ENCODE data around the gene PNLDC1. TPM values are rescaled to one million over a fixed set of nuclear protein-coding genes. Genes with fewer than 3 reads are reported as not detected.
"Not testable (repeated sequence)": the region's sequence is repeated elsewhere in the genome, so short reads cannot be mapped to it uniquely, and the experiment has no call there.

Gene PNLDC1
- total RNA-seq, 4 donors from 2014 or later: not detected

DNA sequence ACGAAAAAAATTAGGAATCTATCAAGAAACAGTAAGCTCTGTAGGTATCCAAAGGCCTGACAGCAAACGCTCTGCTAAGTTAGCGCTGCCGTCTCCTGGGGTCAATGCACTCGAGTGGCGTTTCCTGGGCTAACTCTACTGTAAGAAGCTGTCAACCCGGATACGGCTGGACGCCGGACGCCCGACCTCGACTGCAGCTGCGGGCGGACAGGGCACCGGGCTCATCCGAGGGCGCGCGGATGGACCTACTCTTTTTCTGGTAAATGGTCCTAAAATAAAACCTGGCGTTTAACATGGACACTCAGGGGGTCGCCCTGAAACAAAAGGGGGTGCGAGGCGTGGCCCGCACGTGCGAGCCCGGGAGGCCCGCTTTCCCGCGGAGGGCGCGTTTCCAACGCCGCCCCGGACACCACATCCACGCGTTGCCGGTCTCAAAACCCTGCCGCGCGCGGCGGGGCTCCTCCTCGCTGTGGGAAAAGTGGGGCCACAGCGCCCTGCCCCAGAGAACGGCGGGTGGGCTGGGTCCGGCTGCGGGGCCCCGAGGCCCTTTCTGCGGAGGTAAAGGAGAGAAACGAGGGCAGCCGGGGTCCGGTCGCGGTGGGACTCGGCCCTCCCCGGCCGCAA, 11.2 kb upstream of the PNLDC1 start:
- H3K27me3 ChIP-seq: no peaks in the 10 kb centered on the region
- H3K36me3 ChIP-seq: peaks cover 0 to 48% (median 0%) of the 10 kb centered on the region in 3 donors
- peak overlapping the region; percentile 93 to 100 (median 96) for H3K27ac ChIP-seq
- peak; percentile 65 to 83 (median 75) for DNase-seq
- peak overlapping the region; percentile 82 to 100 (median 96) for H3K4me3 ChIP-seq
- no peak for TF ChIP-seq CTCF (IDR thresholded peaks at IDR 0.05)
- peak in 1 of 2 donors; percentile 14 for TF ChIP-seq POLR2A (IDR thresholded peaks at IDR 0.05)
- H3K9me3 ChIP-seq: no peaks in the 10 kb centered on the region
- H3K4me1 ChIP-seq: peaks cover 0 to 40% (median 13%) of the 10 kb centered on the region in 4 donors

DNA sequence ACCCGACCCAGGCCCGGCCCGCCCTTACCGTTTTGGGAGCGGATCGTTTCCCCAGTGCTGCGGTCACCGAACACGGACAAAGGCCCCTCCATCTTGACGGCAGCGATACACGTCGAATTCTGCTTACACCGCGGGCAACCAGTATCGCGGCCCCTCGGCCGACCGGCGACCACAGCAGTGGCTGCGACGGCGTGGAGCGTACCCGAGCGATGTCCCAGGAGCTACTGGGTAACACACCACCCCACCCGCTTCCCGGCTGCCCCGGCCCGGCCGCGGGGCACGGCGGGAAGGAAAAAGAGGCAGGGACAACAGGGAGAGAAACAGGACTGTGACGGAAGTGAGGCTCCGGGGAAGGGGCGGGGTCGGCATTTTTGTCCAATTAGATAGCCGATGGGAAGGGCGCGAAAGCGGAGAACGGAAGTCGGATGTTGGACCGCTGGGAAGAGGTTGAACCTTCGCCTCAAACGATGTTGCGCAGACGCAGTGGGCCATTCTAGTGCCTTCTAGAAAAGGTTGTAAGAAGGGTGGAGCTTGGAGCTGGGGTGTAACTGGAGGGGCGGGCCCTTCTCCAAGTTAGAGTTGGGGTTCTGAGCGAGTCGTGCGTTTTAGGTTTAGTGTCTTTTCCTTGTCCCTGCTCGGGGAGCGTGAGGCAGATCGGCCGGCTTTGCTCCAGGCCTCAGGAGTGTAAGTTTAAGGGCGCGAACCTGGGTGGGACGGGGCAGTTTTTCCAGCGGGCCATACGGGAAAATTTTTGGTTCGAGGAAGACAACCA, 10.5 kb upstream of the PNLDC1 start, which contains the start of gene TCP1:
Gene TCP1, minus strand, starts transcription at position 226 of the 772 bp plus-strand sequence. Its CDS starts 134 bp downstream, at position 92.
- H3K27me3 ChIP-seq: no peaks in the 10 kb centered on the region
- no peaks in the 10 kb centered on the region for H3K9me3 ChIP-seq
- peaks cover 0 to 40% (median 13%) of the 10 kb centered on the region in 4 donors for H3K4me1 ChIP-seq
- TF ChIP-seq CTCF (IDR thresholded peaks at IDR 0.05) (peak in 1 of 6 experiments; percentile 6), POLR2A (IDR thresholded peaks at IDR 0.05) (peak; percentile 92 to 96)
- peak; percentile 98 to 100 (median 99) for DNase-seq
- H3K36me3 ChIP-seq: peaks cover 0 to 41% (median 0%) of the 10 kb centered on the region in 3 donors
- peak within 1 kb of the TSS; percentile 93 to 100 (median 96) for H3K27ac ChIP-seq
- peak within 1 kb of the TSS; percentile 82 to 100 (median 96) for H3K4me3 ChIP-seq

DNA sequence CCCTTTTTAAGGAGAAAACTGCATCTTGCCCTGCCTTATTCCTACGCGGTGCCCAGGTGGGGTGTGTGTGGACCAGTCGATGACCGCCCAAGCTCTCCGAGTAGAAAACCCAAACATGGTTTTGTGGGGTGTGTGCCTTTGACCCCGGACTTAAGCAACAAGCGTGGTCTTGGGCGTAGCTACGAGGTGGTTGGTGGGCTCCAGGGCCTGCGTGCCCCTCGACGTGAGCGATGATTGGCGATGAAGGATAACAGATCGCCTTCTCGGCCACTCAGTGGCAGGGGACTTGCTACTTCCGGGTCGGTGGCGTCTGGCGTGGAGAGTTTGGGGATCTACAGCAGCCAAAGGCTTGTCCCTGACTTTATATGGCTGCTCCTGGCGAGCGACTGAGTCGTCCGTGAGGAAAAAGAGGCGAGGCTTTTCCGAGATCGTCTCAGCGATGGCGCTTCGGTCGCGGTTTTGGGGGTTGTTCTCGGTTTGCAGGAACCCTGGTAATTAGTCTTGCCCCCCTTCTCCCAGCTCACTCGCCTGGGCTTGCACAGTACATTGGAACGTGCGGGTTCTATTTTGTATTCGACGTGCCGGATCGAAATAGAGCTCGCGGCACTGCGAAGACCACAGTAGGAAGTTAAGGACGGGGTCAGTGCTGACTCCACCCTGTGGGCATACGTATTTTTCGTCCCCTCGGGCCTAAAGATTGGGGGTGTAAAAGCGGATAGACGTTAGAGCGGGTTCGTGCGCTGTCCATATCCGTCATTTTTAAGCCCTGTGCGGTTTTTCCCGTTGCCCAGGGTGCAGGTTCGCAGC, 9.7 kb upstream of the PNLDC1 start, which contains the start of gene MRPL18:
Gene MRPL18, plus strand, starts transcription at position 319 of the 807 bp plus-strand sequence. Its CDS starts 121 bp downstream, at position 440.
- TF ChIP-seq POLR2A (IDR thresholded peaks at IDR 0.05): peak; percentile 37 to 66
- peak in 1 of 6 experiments; percentile 13 for TF ChIP-seq CTCF (IDR thresholded peaks at IDR 0.05)
- H3K4me3 ChIP-seq: peak within 1 kb of the TSS; percentile 82 to 100 (median 96)
- H3K27me3 ChIP-seq: no peaks in the 10 kb centered on the region
- peak within 1 kb of the TSS; percentile 93 to 100 (median 96) for H3K27ac ChIP-seq
- H3K4me1 ChIP-seq: peaks cover 0 to 40% (median 13%) of the 10 kb centered on the region in 4 donors
- peak; percentile 92 to 97 (median 95) for DNase-seq
- H3K36me3 ChIP-seq: peaks cover 0 to 38% (median 0%) of the 10 kb centered on the region in 3 donors
- no peaks in the 10 kb centered on the region for H3K9me3 ChIP-seq

DNA sequence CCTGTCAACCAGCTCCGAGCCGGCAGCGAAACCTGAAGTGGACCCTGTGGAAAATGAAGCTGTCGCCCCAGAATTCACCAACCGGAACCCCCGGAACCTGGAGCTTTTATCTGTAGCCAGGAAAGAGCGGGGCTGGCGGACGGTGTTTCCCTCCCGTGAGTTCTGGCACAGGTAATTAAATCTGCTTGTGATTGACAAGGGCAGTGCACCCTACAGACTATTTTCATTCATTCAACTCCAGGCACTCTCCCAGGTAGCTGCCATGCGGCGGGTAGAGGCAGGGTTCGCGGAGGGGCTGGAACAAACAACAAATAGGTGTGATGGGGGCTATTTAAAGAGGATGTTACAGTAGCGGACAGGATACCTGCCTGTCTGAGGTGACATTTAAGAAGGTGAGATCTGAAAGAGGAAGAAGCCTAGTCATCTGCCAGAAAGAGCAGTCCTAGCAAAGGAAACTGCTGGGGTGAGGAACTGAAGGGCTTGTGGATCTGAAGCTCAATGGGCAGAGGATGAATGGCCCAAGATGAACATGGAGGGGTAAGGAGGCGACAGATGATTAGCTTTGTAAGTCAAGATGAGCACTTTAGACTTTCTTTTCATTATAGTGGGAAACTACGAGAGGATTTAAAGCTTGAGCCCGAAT, 9.0 kb upstream of the PNLDC1 start:
- Histone ChIP-seq H3K9me3 (no peaks in the 10 kb centered on the region), H3K27me3 (no peaks in the 10 kb centered on the region), H3K36me3 (peaks cover 0 to 31% (median 0%) of the 10 kb centered on the region in 3 donors), H3K27ac (peak overlapping the region; percentile 93 to 100 (median 96)), H3K4me1 (peaks cover 0 to 40% (median 13%) of the 10 kb centered on the region in 4 donors), H3K4me3 (peak overlapping the region; percentile 82 to 100 (median 96))
- DNase-seq: peak in 1 of 3 donors; percentile 22
- TF ChIP-seq POLR2A (IDR thresholded peaks at IDR 0.05): no peak
- TF ChIP-seq CTCF (IDR thresholded peaks at IDR 0.05): no peak

DNA sequence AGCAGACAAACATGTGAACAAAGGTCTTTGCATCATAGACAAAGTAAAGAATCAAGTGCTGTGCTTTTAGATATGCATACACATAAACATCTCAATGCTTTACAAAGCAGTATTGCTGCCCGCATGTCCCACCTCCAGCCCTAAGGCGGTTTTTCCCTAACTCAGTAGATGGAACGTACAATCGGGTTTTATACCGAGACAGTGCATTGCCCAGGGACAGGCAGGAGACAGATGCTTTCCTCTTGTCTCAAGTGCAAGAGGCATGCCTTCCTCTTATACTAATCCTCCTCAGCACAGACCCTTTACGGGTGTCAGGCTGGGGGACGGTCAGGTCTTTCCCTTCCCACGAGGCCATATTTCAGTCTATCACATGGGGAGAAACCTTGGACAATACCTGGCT, 5.1 kb upstream of the PNLDC1 start:
- H3K4me1 ChIP-seq: peaks cover 0 to 24% (median 7%) of the 10 kb centered on the region in 4 donors
- H3K4me3 ChIP-seq, DNase-seq, H3K9me3 ChIP-seq, H3K27ac ChIP-seq, H3K27me3 ChIP-seq: not testable (repeated sequence)
- peaks cover 0 to 47% (median 0%) of the 10 kb centered on the region in 3 donors for H3K36me3 ChIP-seq
